HEK293T (cell line): Measurements from ENCODE around the gene AARS1.
"Not testable (repeated sequence)": the region's sequence is repeated elsewhere in the genome, so short reads cannot be mapped to it uniquely, and the experiment has no call there.

ENCODE experiments used
- CTCF ChIA-PET: fragments of 350-600 bp; formaldehyde crosslinking; extraction: SDS; loops from one replicate; lab custom pipeline; 2021; ENCODE audit warnings: antibody characterized with exemption, inconsistent platforms; lab: Yijun Ruan, JAX
- POLR2A ChIA-PET: fragments of 350-600 bp; formaldehyde crosslinking; extraction: SDS; loops from one replicate; lab custom pipeline; 2020; ENCODE audit warnings: antibody characterized with exemption, inconsistent platforms; lab: Yijun Ruan, JAX
- DNase-seq: peaks from one replicate; pipeline ENCODE4 v3.0.0; 2012; ENCODE audit warnings: mixed read lengths; ENCODE audit errors: extremely low spot score
- ARNT ChIP-seq: fragments of 450-650 bp; IDR thresholded peaks from 2 replicates; pipeline ENCODE4 v1.6.1; 2017; ENCODE audit warnings: mild to moderate bottlenecking
- BHLHE40 ChIP-seq: fragments of 450-650 bp; IDR thresholded peaks from 2 replicates; pipeline ENCODE4 v1.6.1; 2016; ENCODE audit warnings: mild to moderate bottlenecking, moderate library complexity, borderline replicate concordance
- CTBP1 ChIP-seq: fragments of 450-650 bp; IDR thresholded peaks from 2 replicates; pipeline ENCODE4 v1.6.1; 2016; ENCODE audit warnings: borderline replicate concordance
- ELF4 ChIP-seq: fragments of 450-650 bp; IDR thresholded peaks from 2 replicates; pipeline ENCODE4 v1.6.1; 2017; ENCODE audit warnings: antibody characterized with exemption
- FOXA1 ChIP-seq: fragments of 450-650 bp; IDR thresholded peaks from 2 replicates; pipeline ENCODE4 v1.6.1; 2016; ENCODE audit warnings: mild to moderate bottlenecking
- FOXK2 ChIP-seq: fragments of 450-650 bp; IDR thresholded peaks from 2 replicates; pipeline ENCODE4 v1.6.1; 2016; ENCODE audit warnings: mild to moderate bottlenecking
- FOXM1 ChIP-seq: fragments of 450-650 bp; IDR thresholded peaks from 2 replicates; pipeline ENCODE4 v1.6.1; 2017; ENCODE audit warnings: mild to moderate bottlenecking, borderline replicate concordance
- HDGF ChIP-seq: fragments of 450-650 bp; IDR thresholded peaks from 2 replicates; pipeline ENCODE4 v1.6.1; 2017; ENCODE audit warnings: antibody characterized with exemption, borderline replicate concordance
- L3MBTL2 ChIP-seq: fragments of 450-650 bp; conservative IDR thresholded peaks from 2 replicates; pipeline ENCODE4 v1.6.1; 2016; ENCODE audit warnings: mild to moderate bottlenecking
- LEF1 ChIP-seq: fragments of 450-650 bp; IDR thresholded peaks from 2 replicates; pipeline ENCODE4 v1.6.1; 2017; ENCODE audit warnings: mild to moderate bottlenecking, borderline replicate concordance
- NFRKB ChIP-seq: fragments of 450-650 bp; IDR thresholded peaks from 2 replicates; pipeline ENCODE4 v1.6.1; 2016; ENCODE audit warnings: mild to moderate bottlenecking, moderate library complexity
- SP1 ChIP-seq: fragments of 450-650 bp; IDR thresholded peaks from 2 replicates; pipeline ENCODE4 v1.6.1; 2017
- SUZ12 ChIP-seq: fragments of 450-650 bp; IDR thresholded peaks from 2 replicates; pipeline ENCODE4 v1.6.1; 2016; ENCODE audit warnings: mild to moderate bottlenecking
- TARDBP ChIP-seq: fragments of 450-650 bp; IDR thresholded peaks from 2 replicates; pipeline ENCODE4 v1.6.1; 2016
- ZNF384 ChIP-seq: fragments of 450-650 bp; IDR thresholded peaks from 2 replicates; pipeline ENCODE4 v1.6.1; 2016
- TF ChIP-seq, protein P1 (sequence below): fragments of 450-650 bp; IDR thresholded peaks from 2 replicates; pipeline ENCODE4 v1.6.1; 2016

AARS1 gene

GRCh38 chr16:70324998-70325747, 35.9 kb upstream of the AARS1 start:
- CTCF ChIA-PET, result interaction anchor here (1.2 kb wide), 1 partner anchor 14 kb away, joined by 4 read pairs; no protein-coding TSS in a partner anchor
- no peak for DNase-seq
- TF ChIP-seq, protein P1, sequence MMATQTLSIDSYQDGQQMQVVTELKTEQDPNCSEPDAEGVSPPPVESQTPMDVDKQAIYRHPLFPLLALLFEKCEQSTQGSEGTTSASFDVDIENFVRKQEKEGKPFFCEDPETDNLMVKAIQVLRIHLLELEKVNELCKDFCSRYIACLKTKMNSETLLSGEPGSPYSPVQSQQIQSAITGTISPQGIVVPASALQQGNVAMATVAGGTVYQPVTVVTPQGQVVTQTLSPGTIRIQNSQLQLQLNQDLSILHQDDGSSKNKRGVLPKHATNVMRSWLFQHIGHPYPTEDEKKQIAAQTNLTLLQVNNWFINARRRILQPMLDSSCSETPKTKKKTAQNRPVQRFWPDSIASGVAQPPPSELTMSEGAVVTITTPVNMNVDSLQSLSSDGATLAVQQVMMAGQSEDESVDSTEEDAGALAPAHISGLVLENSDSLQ, result no peak
- POLR2A ChIA-PET, result interaction anchor here (1.5 to 1.9 kb wide), 2 partner anchors 21 to 56 kb away, joined by 5 to 6 read pairs; partner anchors contain the start of gene DDX19A

DNA sequence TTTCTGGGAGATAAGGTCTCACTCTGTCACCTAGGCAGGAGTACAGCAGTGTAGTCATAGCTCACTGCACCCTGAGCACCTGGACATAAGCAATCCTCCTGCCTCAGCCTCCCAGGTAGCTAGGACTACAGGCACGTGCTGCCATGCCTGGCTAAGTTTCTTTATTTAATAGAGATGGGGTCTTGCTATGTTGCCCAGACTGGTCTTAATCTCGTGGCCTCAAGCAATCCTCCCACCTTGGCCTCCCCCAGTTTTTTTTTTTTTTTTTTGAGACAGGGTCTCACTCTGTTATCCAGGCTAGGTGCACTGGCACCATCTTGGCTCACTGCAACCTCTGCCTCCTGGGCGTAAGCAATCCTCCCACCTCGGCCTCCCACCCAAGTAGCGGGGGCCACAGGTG, 30.8 kb upstream of the AARS1 start:
- DNase-seq, result no peak
- POLR2A ChIA-PET, result no interaction called here
- CTCF ChIA-PET, result no interaction called here
- TF ChIP-seq SUZ12, result no peak
- no peak for TF ChIP-seq ZNF384
- TF ChIP-seq, protein P1, result no peak
- TF ChIP-seq ARNT, result no peak
- no peak for TF ChIP-seq FOXK2
- TF ChIP-seq TARDBP, result no peak
- TF ChIP-seq BHLHE40, result no peak
- TF ChIP-seq LEF1, result no peak
- TF ChIP-seq SP1, result no peak
- no peak for TF ChIP-seq NFRKB

- DNase-seq, CTCF ChIA-PET: not testable (repeated sequence)
- POLR2A ChIA-PET, result interaction anchor here (1.3 kb wide), 1 partner anchor 19 kb away, joined by 4 read pairs; the partner anchor contains the start of gene AARS1
Measured at GRCh38 chr16:70307726-70308125, 18.4 kb upstream of the AARS1 start.

DNA sequence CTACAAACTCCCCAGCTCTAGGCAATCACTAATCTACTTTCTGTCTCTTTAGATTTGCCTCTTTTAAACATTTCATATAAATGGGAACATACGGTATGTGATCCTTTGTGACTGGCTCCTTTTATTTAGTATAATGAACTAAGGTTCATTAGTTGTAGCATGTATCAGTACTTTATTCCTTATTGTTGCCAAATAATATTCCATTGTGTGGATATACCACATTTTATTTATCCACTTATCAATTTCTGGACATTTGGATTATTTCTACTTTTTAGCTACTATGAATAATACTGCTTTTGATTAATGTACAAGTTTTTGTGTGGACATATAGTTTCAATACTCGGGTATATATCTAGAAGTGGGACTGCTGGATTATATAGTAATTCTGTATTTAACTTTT, 17.6 kb upstream of the AARS1 start:
- CTCF ChIA-PET, result no interaction called here
- POLR2A ChIA-PET, result no interaction called here
- no peak for TF ChIP-seq NFRKB
- DNase-seq, result no peak

DNA sequence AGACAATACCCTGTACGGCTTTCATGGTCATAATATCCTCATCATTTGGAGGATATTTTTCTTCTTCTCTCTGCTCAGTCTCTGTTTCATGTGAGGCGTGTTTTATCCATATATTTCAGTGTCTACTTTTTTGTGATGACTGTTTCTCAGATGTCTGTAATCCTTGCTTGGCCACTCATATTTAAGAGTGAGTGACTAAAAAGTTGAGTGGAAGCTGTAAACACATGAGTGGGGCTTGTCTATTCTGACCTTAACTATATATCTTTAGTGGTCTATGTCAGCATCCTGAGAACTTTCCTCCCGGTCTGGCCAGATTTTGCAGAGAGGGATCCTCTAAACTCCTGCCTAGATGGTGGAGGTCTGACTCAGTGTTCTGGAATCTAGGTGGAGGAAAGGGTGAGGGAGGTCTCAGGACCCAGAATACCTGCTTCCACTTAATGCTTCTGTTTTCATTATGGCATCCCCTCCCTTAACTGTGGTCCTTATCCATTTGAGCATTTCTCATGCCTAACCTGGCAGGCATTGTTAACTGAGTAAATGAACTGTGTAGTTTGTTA, 15.7 kb upstream of the AARS1 start:
- DNase-seq, result no peak

GRCh38 chr16:70302745-70303144, 13.4 kb upstream of the AARS1 start:
- no peak for DNase-seq
- TF ChIP-seq HDGF (no peak), CTBP1 (no peak), FOXM1 (no peak), NFRKB (no peak), ZNF384 (no peak), FOXA1 (no peak), TARDBP (no peak), ARNT (no peak), L3MBTL2 (no peak), BHLHE40 (no peak), ELF4 (no peak), SP1 (no peak), FOXK2 (no peak), LEF1 (no peak), SUZ12 (no peak)
- TF ChIP-seq, protein P1, result no peak
- POLR2A ChIA-PET, result no interaction called here
- CTCF ChIA-PET, result no interaction called here

More for the DNA sequence above, 15.7 kb upstream of the AARS1 start:
- POLR2A ChIA-PET, result no interaction called here
- CTCF ChIA-PET, result no interaction called here
- TF ChIP-seq SP1 (no peak), L3MBTL2 (no peak), CTBP1 (no peak), BHLHE40 (no peak), ZNF384 (no peak), SUZ12 (no peak), LEF1 (no peak)
- TF ChIP-seq, protein P1, result no peak

- ChIA-PET POLR2A (no interaction called here), CTCF (no interaction called here)
- no peak for TF ChIP-seq BHLHE40
- no peak for TF ChIP-seq CTBP1
- no peak for TF ChIP-seq HDGF
- TF ChIP-seq L3MBTL2, result no peak
- no peak for DNase-seq
Measured at GRCh38 chr16:70301121-70301520, 11.8 kb upstream of the AARS1 start.
